Psoas muscle (tissue), 8 donors: ENCODE results near the gene HCAR1. TPM values are rescaled to one million over a fixed set of nuclear protein-coding genes. Genes with fewer than 3 reads are reported as not detected.
"Not testable (repeated sequence)": the region's sequence is repeated elsewhere in the genome, so short reads cannot be mapped to it uniquely, and the experiment has no call there.

Experiments used
- ATAC-seq, 4 donors: fragments of 200-7000 bp; cut with Tn5 transposase; one replicate each; pipeline ENCODE4 v1.9.1; 2020; ENCODE audit warnings: moderate library complexity in 3 of 4, mild to moderate bottlenecking in 2 of 4
- DNase-seq, 2 donors: peaks; one replicate each; pipeline ENCODE4 v3.0.0-alpha.2; 2020
- H3K27ac ChIP-seq: fragments of 200-600 bp; one replicate; pipeline ENCODE4 v1.8.0; 2022
- H3K27me3 ChIP-seq, 3 donors: fragments of 200-600 bp in 1 of 3; one replicate each; pipeline versions ENCODE4 v1.6.1 to v1.8.0; 2013 to 2022; ENCODE audit warnings: low read length in 2 of 3, mild to moderate bottlenecking in 2 of 3, moderate library complexity in 1 of 3; ENCODE audit not compliant: insufficient read depth in 3 of 3
- H3K36me3 ChIP-seq, 2 donors: fragments of 200-600 bp in 1 of 2; one replicate each; pipeline versions ENCODE4 v1.6.1 to v1.8.0; 2013 to 2022; ENCODE audit warnings: low read depth in 1 of 2, mild to moderate bottlenecking in 1 of 2, moderate library complexity in 1 of 2; ENCODE audit not compliant: insufficient read depth in 1 of 2
- H3K4me1 ChIP-seq: fragments of 200-600 bp; one replicate; pipeline ENCODE4 v1.8.0; 2022
- H3K4me3 ChIP-seq: fragments of 200-600 bp; one replicate; pipeline ENCODE4 v1.8.0; 2022; ENCODE audit warnings: mild to moderate bottlenecking
- H3K9me3 ChIP-seq: fragments of 200-600 bp; one replicate; pipeline ENCODE4 v1.8.0; 2022
- CTCF ChIP-seq: fragments of 200-600 bp; IDR thresholded peaks from one replicate; pipeline ENCODE4 v1.8.0; 2022; ENCODE audit warnings: antibody characterized with exemption
- WGBS, 3 donors: extraction: QIAGEN DNeasy Blood & Tissue Kit; methylation state at CpG; one replicate each; pipeline versions ENCODE4 v1.1.6 to v1.1.7; 2013; 5-methylcytosine and 5-hydroxymethylcytosine counted together
- intact Hi-C, 2 donors: fragments of 100-400 bp; cut with DNase I; formaldehyde crosslinking; loops; one replicate each; pipeline versions ENCODE4 v1.11.0 to v1.14.2; 2022
- polyA plus RNA-seq, 3 donors: library from polyadenylated mRNA; stranded (reverse); fragments of 200-250 nt; gene quantifications; one replicate each; pipeline ENCODE4 v1.2.3, GENCODE V29; 2013
- total RNA-seq, 4 donors: library from RNA; stranded (reverse); fragmentation: NEBNext Ultra II Directional in 2 of 4; extraction: Animal tissue kit (Norgen Biotek cat#: 25700) in 2 of 4; gene quantifications; one replicate each; pipeline versions ENCODE4 v1.2.1 to v1.2.4, GENCODE V29; 2021 to 2023
- donor health status: healthy with polysubstance abuse.
- donor health status: DM: no; HTN: no; CAD: no; lungs with moderate emphysema.
- donor health status: Bipolar disorder and iron deficiency.
- donor health status: healthy.
- donor health status: DM: yes; HTN: yes; CAD: no.
- donor health status: DM: no; HTN: no; CAD: no.
- donor health status: DM: no; HTN: no; CAD: no.
- donor health status: DM: yes; HTN: yes; CAD: no.

HCAR1 gene
- total and polyA plus RNA-seq, 7 donors: 0.01 to 0.13 (median 0.05) TPM; not detected in 1

- intact Hi-C loops: no loop called here
- H3K9me3 ChIP-seq: no peaks in the 10 kb centered on the region
- no peak for ATAC-seq
- WGBS, 3 donors: 84 to 88% (median 87%) methylated on average over 12 of the region's 12 CpGs
- no peaks in the 10 kb centered on the region for H3K4me1 ChIP-seq
- H3K27ac ChIP-seq: no peak overlapping the region
- no peak for TF ChIP-seq CTCF
- DNase-seq: no peak
- H3K27me3 ChIP-seq: no peaks in the 10 kb centered on the region
- H3K36me3 ChIP-seq: no peaks in the 10 kb centered on the region
- no peak overlapping the region for H3K4me3 ChIP-seq
These were observed 5.9 kb downstream of the HCAR1 start for GRCh38 chr12:122724641-122725243.

- DNase-seq: no peak
- Histone ChIP-seq H3K27me3 (no peaks in the 10 kb centered on the region), H3K9me3 (no peaks in the 10 kb centered on the region), H3K36me3 (no peaks in the 10 kb centered on the region), H3K4me3 (no peak overlapping the region), H3K27ac (no peak overlapping the region), H3K4me1 (no peaks in the 10 kb centered on the region)
- no peak for ATAC-seq
- intact Hi-C loops: no loop called here
- TF ChIP-seq CTCF: no peak
- 52 to 67% (median 58%) methylated on average over 1 of the region's 1 CpG for WGBS, 3 donors
These were observed 8.3 kb downstream of the HCAR1 start for GRCh38 chr12:122722387-122722786.

- intact Hi-C loops: no loop called here
- TF ChIP-seq CTCF: no peak
- Histone ChIP-seq H3K4me1 (no peaks in the 10 kb centered on the region), H3K9me3 (no peaks in the 10 kb centered on the region), H3K27me3 (no peaks in the 10 kb centered on the region), H3K4me3 (no peak overlapping the region), H3K36me3 (no peaks in the 10 kb centered on the region), H3K27ac (no peak overlapping the region)
- no peak for DNase-seq
- ATAC-seq: no peak
- WGBS, 3 donors: 82 to 86% (median 84%) methylated on average over 11 of the region's 11 CpGs
These were observed 9.5 kb downstream of the HCAR1 start for GRCh38 chr12:122721057-122721545.

GRCh38 chr12:122716658-122717057, 14.0 kb downstream of the HCAR1 start, which contains the start of gene HCAR3:
Gene HCAR3 (minus strand): TSS chr12:122716811. CDS start chr12:122716737, 74 bp downstream.
- WGBS, 3 donors: 81 to 85% (median 82%) methylated on average over 10 of the region's 10 CpGs
- H3K36me3 ChIP-seq, H3K4me1 ChIP-seq, H3K4me3 ChIP-seq, H3K27ac ChIP-seq, ATAC-seq, intact Hi-C loops, DNase-seq, H3K27me3 ChIP-seq, H3K9me3 ChIP-seq: not testable (repeated sequence)

GRCh38 chr12:122715211-122715610, 15.4 kb downstream of the HCAR1 start:
- not testable (repeated sequence) for H3K36me3 ChIP-seq, ATAC-seq

GRCh38 chr12:122713491-122714188, 17.0 kb downstream of the HCAR1 start:
- H3K27ac ChIP-seq, DNase-seq, H3K36me3 ChIP-seq, H3K27me3 ChIP-seq, intact Hi-C loops, H3K9me3 ChIP-seq, H3K4me1 ChIP-seq, H3K4me3 ChIP-seq, ATAC-seq: not testable (repeated sequence)
- 76 to 80% (median 79%) methylated on average over 3 of the region's 10 CpGs for WGBS, 3 donors

More at GRCh38 chr12:122715211-122715610, 15.4 kb downstream of the HCAR1 start:
- WGBS, 3 donors: 69 to 76% (median 72%) methylated on average over 6 of the region's 6 CpGs
- DNase-seq, H3K4me3 ChIP-seq, intact Hi-C loops, H3K9me3 ChIP-seq, H3K4me1 ChIP-seq, H3K27me3 ChIP-seq, H3K27ac ChIP-seq: not testable (repeated sequence)

- H3K4me3 ChIP-seq, DNase-seq, H3K36me3 ChIP-seq, H3K4me1 ChIP-seq, H3K27ac ChIP-seq, H3K27me3 ChIP-seq, H3K9me3 ChIP-seq, ATAC-seq, intact Hi-C loops: not testable (repeated sequence)
- 75 to 82% (median 79%) methylated on average over 1 of the region's 1 CpG for WGBS, 3 donors
These were observed 19.4 kb downstream of the HCAR1 start for GRCh38 chr12:122711266-122711665.

GRCh38 chr12:122710341-122710740, 20.3 kb downstream of the HCAR1 start:
- WGBS, 3 donors: 66 to 83% (median 82%) methylated on average over 2 of the region's 2 CpGs
- H3K27ac ChIP-seq, ATAC-seq, H3K27me3 ChIP-seq, H3K4me3 ChIP-seq, intact Hi-C loops, H3K4me1 ChIP-seq, H3K36me3 ChIP-seq, DNase-seq, H3K9me3 ChIP-seq: not testable (repeated sequence)
